ENCODE measurements around the gene MAP3K3.

DNA sequence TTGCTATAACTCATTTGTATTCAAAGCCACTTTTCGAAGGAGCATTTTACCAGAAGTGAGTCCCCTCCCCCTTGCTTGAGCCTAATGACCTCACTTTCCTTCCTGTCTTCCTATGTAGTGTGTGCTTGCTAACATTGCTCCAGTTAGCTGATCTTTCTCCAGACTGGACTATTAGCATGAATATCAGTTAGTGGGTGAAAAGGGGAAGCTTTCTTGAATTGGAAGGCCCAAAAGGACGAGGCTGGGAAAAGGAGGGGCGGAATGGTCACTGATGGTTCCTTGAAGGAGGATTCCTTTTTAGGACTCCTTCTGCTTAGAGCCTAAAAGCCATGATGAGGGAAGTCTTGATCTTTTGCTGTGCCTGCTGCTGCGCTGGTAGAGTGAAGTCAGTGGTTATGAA is 11.9 kb downstream of the MAP3K3 start:
- TF ChIP-seq, protein P1, sequence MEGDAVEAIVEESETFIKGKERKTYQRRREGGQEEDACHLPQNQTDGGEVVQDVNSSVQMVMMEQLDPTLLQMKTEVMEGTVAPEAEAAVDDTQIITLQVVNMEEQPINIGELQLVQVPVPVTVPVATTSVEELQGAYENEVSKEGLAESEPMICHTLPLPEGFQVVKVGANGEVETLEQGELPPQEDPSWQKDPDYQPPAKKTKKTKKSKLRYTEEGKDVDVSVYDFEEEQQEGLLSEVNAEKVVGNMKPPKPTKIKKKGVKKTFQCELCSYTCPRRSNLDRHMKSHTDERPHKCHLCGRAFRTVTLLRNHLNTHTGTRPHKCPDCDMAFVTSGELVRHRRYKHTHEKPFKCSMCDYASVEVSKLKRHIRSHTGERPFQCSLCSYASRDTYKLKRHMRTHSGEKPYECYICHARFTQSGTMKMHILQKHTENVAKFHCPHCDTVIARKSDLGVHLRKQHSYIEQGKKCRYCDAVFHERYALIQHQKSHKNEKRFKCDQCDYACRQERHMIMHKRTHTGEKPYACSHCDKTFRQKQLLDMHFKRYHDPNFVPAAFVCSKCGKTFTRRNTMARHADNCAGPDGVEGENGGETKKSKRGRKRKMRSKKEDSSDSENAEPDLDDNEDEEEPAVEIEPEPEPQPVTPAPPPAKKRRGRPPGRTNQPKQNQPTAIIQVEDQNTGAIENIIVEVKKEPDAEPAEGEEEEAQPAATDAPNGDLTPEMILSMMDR (conservative IDR thresholded peaks at IDR 0.05; ENCODE audit: low read length): no peak
- TF ChIP-seq EZH2phosphoT487 (IDR thresholded peaks at IDR 0.05; ENCODE audit: borderline replicate concordance): no peak

All from Loucy (cell line).